Activated CD4-positive, alpha-beta T cell treated with anti-CD3 and anti-CD28 coated beads, Interleukin-2, Interleukin-6, amounts not matched to agents 100 ng/mL and 50 ng/mL, durations not matched to agents 16 hours and 8 hours (primary cell): ENCODE results near the gene ASB1.

Experiments
- DNase-seq: peaks from one replicate; pipeline ENCODE4 v3.0.0-alpha.2; 2020

Gene ASB1

GRCh38 chr2:238426568-238427434, at the start of gene ASB1:
TSS of gene ASB1 (plus strand) at chr2:238426927. CDS start at chr2:238427071, 144 bp downstream.
- peak; percentile 89 for DNase-seq

GRCh38 chr2:238378230-238379095, 48.3 kb upstream of the ASB1 start:
- DNase-seq, result no peak

GRCh38 chr2:238379096-238379810, 47.5 kb upstream of the ASB1 start:
- peak; percentile 49 for DNase-seq

DNA sequence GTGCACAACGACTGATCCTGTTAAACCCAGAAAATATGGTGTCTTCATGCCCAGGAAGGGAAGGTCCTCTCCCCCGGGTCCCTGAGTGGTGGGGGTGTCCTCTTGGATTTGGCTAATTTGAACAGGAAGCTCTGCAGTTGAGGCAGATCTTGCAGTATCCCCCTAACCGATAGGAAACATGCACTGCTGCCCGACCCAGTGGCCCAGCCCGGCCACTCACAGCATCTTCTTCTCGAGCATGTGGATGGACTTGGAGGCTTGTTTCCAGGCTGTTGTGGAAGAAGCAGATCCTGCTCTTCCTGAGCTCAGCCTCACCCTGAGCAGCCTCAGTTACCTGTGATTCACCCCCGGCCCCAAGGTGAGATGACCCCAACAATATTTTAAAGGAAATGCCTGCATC, 46.4 kb upstream of the ASB1 start:
- DNase-seq, result no peak

- no peak for DNase-seq
These were observed 45.9 kb upstream of the ASB1 start for GRCh38 chr2:238380785-238381184.

GRCh38 chr2:238381341-238382115, 45.2 kb upstream of the ASB1 start:
- DNase-seq, result no peak

DNA sequence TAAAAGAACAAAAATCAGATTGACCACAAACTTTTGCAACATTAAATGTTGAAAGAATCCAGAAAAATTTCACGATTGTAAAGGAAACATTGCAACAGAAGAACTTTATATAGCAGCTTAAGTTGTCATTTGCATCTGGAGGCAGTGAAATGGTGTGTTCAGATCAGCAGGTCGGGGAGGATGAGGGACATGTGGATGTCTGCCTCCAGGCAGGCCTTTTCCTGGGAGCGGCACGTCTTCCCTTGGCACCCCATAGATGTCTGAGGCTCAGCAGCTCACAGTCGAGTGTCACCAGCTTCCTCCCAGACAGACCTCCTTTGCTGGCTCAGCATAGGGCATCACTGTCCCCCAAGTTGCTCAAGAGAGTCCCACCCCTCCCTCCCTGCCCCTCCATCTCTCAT, 44.3 kb upstream of the ASB1 start:
- DNase-seq, result no peak

DNA sequence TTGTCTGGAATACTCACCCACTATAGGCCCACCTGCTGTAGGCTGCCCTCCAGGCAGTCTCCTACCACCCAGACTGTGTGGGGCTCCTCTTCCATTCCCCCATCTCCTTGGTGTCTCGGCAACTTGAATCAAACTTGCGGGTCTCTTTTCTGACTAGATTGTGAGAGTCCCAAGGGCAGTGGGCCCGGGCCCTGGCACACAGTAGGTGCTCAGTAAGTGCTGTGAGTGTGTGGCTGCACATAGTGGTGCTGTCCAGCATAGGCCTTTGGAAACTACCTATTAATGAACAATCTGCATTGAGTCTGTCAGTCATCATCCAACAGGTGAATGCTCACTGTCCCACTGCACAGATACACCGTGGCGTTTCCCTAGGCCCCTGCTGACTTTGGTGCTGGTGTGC, 43.6 kb upstream of the ASB1 start:
- DNase-seq, result no peak

- DNase-seq, result no peak
These were observed 42.9 kb upstream of the ASB1 start for GRCh38 chr2:238383743-238384380.

DNA sequence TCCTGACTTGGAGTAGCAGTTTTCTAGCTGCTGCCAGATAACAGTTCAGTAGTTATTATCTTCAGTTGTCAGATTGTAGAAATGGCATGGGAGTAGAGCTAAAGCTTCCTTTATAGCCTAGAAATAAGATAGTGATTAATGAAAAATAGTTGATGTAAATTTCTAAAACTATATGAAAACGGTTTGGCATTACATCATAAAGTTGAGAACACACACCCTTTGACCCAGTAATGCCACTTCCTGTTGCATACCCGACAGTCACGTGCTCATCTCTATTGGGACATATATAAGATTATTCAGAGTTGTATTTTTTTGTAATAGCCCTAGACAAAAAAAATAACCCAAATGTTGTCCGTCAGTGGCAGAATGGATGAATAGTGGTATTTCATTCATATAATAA, 39.4 kb upstream of the ASB1 start:
- DNase-seq, result no peak

- no peak for DNase-seq
These were observed 37.9 kb upstream of the ASB1 start for GRCh38 chr2:238388794-238389193.

GRCh38 chr2:238389988-238390589, 36.6 kb upstream of the ASB1 start:
- DNase-seq, result no peak

DNA sequence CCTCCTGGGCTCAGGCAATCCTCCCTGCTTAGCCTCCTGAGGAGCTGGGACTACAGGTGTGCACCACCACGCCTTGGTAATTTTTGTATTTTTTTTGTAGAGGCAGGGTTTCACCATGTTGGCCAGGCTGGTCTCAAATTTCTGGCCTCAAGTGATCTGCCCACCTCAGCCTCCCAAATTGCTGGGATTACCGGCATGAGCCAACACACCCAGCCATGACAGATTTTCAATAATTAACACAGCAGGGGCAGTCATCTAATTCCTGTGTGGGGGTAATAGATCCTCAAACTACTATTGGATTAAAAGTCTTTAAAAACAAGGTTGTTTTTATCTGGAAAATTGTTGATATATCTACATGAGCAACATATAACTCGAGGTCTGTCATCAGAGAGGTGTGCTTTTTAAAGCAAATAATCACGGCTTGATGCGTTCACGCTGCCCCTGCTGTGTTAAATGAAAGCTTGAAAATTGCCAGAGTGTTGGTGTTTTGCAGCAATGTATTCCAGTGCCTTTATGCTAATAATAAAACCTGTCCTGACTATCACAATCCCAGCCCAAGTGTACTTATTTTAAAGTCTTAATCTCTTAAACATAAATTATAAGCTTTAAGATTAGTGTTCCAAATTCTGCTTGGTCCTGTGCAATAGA, 35.6 kb upstream of the ASB1 start:
- DNase-seq, result no peak

DNA sequence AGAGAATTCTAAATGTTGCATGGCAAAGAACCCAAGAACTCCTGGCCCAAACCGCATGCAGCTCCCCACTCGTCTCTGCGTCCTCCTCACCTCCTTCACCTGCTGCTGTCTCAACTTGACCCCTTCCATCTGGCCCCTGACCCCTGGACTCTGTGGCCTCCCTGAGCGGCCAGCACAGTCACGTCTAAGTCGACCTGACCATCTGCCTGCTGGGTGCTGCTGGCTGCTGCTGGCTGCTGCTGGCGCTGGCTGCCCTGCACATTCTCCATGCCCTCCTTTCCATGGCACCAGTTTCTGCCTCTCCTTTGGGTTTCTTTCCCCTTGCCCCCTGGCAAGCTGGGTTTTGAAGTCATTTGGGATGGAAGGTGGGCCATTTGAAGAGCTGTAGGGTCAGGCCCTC, 30.1 kb upstream of the ASB1 start:
- DNase-seq, result no peak

GRCh38 chr2:238397356-238397755, 29.4 kb upstream of the ASB1 start:
- no peak for DNase-seq

- DNase-seq, result no peak
These were observed 28.1 kb upstream of the ASB1 start for GRCh38 chr2:238398577-238398976.

GRCh38 chr2:238399094-238399493, 27.6 kb upstream of the ASB1 start:
- DNase-seq, result no peak

DNA sequence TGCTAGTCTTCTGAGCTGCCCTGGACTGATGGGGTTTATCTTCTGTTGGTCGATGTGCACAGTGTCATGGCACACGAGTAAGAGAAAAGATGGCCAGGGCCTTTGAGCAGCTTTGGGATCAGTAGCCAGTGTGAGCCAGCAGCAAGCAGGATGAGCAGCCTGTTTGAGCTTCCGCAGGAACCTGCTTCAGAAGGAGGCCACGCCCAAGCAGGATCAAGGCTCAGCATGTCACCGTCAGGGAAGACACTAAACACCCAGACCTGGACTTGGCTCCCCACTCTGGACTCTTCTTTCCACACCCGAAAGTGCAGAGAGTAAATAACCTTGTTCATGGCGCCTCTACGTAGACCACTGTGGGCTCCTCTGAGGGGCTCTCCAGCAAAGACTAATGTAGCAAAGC, 25.2 kb upstream of the ASB1 start:
- DNase-seq, result no peak

GRCh38 chr2:238403632-238404405, 22.9 kb upstream of the ASB1 start:
- no peak for DNase-seq
